ENCODE results near the gene HLA-DMB. TPM values are rescaled to one million over a fixed set of nuclear protein-coding genes. Genes with fewer than 3 reads are reported as not detected.
A peak's percentile ranks its signal among the peaks of the same experiment; 100 is the strongest.

Gene HLA-DMB
- total RNA-seq (10 to 100 TPM; 13.7 to 22.3 TPM), polyA plus RNA-seq (ENCODE audit: insufficient read length in 2 of 2) (1 to 10 TPM; 4.7 to 7.0 TPM)
- long read RNA-seq, donor 1, full-length matches to known transcripts = 4 of 12 reads
- long read RNA-seq, donor 1, partial matches to known transcripts = 8 of 12 reads
- long read RNA-seq, donor 1, other reads (novel, unspliced or antisense) = 0 of 12 reads
- long read RNA-seq, donor 2, partial matches to known transcripts = 0 of 1 reads
- long read RNA-seq, donor 2, other reads (novel, unspliced or antisense) = 0 of 1 reads
- long read RNA-seq, donor 3, full-length matches to known transcripts = 2 of 2 reads
- long read RNA-seq, donor 3, partial matches to known transcripts = 0 of 2 reads
- long read RNA-seq, donor 3, other reads (novel, unspliced or antisense) = 0 of 2 reads
- long read RNA-seq, donor 4, full-length matches to known transcripts = 13 of 28 reads
- long read RNA-seq, donor 4, partial matches to known transcripts = 15 of 28 reads
- long read RNA-seq, donor 4, other reads (novel, unspliced or antisense) = 0 of 28 reads

- Histone ChIP-seq H3K4me3 (ENCODE audit: low read depth, low read length) (peak within 1 kb of the TSS; percentile 24), H3K27me3 (ENCODE audit: control insufficient read depth, insufficient read depth, low read length) (peaks cover 3% of the 10 kb centered on the region), H3K27ac (ENCODE audit: low read depth, low read length) (peak within 1 kb of the TSS; percentile 29), H3K36me3 (ENCODE audit: control insufficient read depth, insufficient read depth, low read length) (no peaks in the 10 kb centered on the region), H3K4me1 (ENCODE audit: control insufficient read depth, insufficient read depth, low read length) (peaks cover 10% of the 10 kb centered on the region), H3K9me3 (ENCODE audit: control insufficient read depth, insufficient read depth, low read length) (no peaks in the 10 kb centered on the region)
- 34% methylated on average over 8 of the region's 9 CpGs for WGBS (ENCODE audit: insufficient coverage)
- peak in 5 of 6 donors; percentile 52 to 90 (median 71) for DNase-seq (ENCODE audit: low read depth in 4 of 6, low spot score in 6 of 6)
These were observed at the start of gene HLA-DMB for GRCh38 chr6:32940656-32941213. TSS of gene HLA-DMB (minus strand) at chr6:32941028. CDS start at chr6:32940807, 221 bp downstream.

- Histone ChIP-seq H3K36me3 (ENCODE audit: control insufficient read depth, insufficient read depth, low read length) (no peaks in the 10 kb centered on the region), H3K27me3 (ENCODE audit: control insufficient read depth, insufficient read depth, low read length) (no peaks in the 10 kb centered on the region), H3K4me1 (ENCODE audit: control insufficient read depth, insufficient read depth, low read length) (no peaks in the 10 kb centered on the region), H3K27ac (ENCODE audit: low read depth, low read length) (no peak overlapping the region), H3K4me3 (ENCODE audit: low read depth, low read length) (no peak overlapping the region), H3K9me3 (ENCODE audit: control insufficient read depth, insufficient read depth, low read length) (no peaks in the 10 kb centered on the region)
- no CpG with 5 or more reads among the region's 1 CpG for WGBS (ENCODE audit: insufficient coverage)
- DNase-seq (ENCODE audit: low read depth in 4 of 6, low spot score in 6 of 6) = no peak
These were observed 48.5 kb upstream of the HLA-DMB start for GRCh38 chr6:32989368-32989767.

DNA sequence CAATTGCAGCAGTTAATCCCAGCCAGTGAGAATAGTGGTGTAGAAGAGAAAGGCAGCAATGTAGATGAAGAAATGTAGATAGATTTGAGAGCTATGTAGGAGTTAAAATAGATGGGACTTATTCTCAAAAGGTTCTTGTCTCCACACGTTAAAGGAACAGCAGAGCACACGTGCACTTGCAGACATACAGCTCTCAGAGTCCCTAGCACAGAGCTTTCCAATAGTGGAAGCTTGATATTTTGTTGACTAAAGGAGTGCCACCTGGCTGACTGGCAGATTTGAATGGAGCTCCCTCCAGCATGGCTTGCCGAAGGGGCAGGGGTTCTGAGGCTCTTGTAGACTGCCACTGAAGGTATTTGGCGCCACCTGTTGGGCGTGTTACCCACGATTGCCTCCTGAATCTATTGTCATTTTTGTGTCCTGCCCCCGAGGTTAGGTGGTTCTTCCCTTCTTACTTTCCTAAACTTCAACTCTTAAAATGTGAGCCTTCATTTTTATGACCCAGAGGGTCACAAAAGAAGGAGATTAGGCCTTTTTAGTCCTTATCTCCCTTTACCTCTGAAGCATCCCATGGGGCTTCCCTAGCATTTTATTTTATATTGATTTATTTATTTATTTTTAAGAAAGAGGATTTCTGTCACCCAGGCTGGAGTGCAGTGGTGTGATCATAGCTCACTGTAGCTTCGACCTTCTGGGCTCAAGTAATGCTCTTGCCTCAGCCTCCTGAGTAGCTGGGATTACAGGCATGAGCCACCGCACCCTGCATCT, 44.0 kb upstream of the HLA-DMB start:
- Histone ChIP-seq H3K4me3 (ENCODE audit: low read depth, low read length) (no peak overlapping the region), H3K27ac (ENCODE audit: low read depth, low read length) (no peak overlapping the region), H3K9me3 (ENCODE audit: control insufficient read depth, insufficient read depth, low read length) (no peaks in the 10 kb centered on the region), H3K36me3 (ENCODE audit: control insufficient read depth, insufficient read depth, low read length) (peaks cover 20% of the 10 kb centered on the region), H3K27me3 (ENCODE audit: control insufficient read depth, insufficient read depth, low read length) (no peaks in the 10 kb centered on the region), H3K4me1 (ENCODE audit: control insufficient read depth, insufficient read depth, low read length) (peaks cover 2% of the 10 kb centered on the region)
- WGBS (ENCODE audit: insufficient coverage) = 14% methylated on average over 7 of the region's 9 CpGs
- peak in 4 of 6 donors; percentile 57 to 93 (median 80) for DNase-seq (ENCODE audit: low read depth in 4 of 6, low spot score in 6 of 6)

DNA sequence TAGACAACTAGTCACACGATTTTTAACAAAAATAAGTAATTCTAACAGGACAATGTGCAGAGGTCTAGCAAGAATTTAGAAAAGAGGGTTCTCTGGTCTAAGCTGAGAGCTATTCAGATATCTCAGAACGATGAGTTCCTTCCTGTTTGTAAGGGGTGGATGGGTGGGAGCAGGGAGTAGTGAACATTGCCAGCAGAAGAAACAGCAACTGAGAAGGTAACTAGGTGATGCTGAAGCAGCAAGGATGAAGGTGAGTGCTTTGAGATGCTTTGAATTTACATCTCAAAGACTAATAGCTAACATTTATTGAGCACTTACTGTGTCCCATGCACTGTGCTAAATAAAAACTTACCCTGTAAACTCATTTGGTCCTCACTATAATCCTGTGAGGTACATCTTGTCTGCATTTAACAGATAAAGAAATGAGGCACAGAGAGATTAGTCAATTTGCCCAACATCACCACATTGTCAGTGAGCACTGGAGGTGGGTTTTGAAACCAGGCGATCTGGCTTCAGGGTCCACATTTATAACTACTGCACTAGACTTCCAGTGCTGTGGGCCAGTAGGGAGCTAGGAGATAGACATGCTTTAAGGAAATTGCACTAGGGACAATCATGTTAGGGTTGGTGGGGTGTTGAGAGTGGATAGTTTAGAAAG, 43.3 kb upstream of the HLA-DMB start:
- H3K27ac ChIP-seq (ENCODE audit: low read depth, low read length) = no peak overlapping the region
- no peak overlapping the region for H3K4me3 ChIP-seq (ENCODE audit: low read depth, low read length)
- H3K27me3 ChIP-seq (ENCODE audit: control insufficient read depth, insufficient read depth, low read length) = no peaks in the 10 kb centered on the region
- 75% methylated on average over 1 of the region's 3 CpGs for whole genome bisulfite sequencing (ENCODE audit: insufficient coverage)
- DNase-seq (ENCODE audit: low read depth in 4 of 6, low spot score in 6 of 6) = no peak
- H3K9me3 ChIP-seq (ENCODE audit: control insufficient read depth, insufficient read depth, low read length) = no peaks in the 10 kb centered on the region
- peaks cover 2% of the 10 kb centered on the region for H3K4me1 ChIP-seq (ENCODE audit: control insufficient read depth, insufficient read depth, low read length)
- H3K36me3 ChIP-seq (ENCODE audit: control insufficient read depth, insufficient read depth, low read length) = peaks cover 27% of the 10 kb centered on the region

GRCh38 chr6:32983493-32983848, 42.6 kb upstream of the HLA-DMB start:
- H3K36me3 ChIP-seq (ENCODE audit: control insufficient read depth, insufficient read depth, low read length) = peaks cover 33% of the 10 kb centered on the region
- no peaks in the 10 kb centered on the region for H3K9me3 ChIP-seq (ENCODE audit: control insufficient read depth, insufficient read depth, low read length)
- no peaks in the 10 kb centered on the region for H3K27me3 ChIP-seq (ENCODE audit: control insufficient read depth, insufficient read depth, low read length)
- DNase-seq (ENCODE audit: low read depth in 4 of 6, low spot score in 6 of 6) = no peak
- WGBS (ENCODE audit: insufficient coverage) = 75% methylated on average over 1 of the region's 1 CpG
- no peak overlapping the region for H3K27ac ChIP-seq (ENCODE audit: low read depth, low read length)
- H3K4me3 ChIP-seq (ENCODE audit: low read depth, low read length) = no peak overlapping the region
- peaks cover 2% of the 10 kb centered on the region for H3K4me1 ChIP-seq (ENCODE audit: control insufficient read depth, insufficient read depth, low read length)

DNA sequence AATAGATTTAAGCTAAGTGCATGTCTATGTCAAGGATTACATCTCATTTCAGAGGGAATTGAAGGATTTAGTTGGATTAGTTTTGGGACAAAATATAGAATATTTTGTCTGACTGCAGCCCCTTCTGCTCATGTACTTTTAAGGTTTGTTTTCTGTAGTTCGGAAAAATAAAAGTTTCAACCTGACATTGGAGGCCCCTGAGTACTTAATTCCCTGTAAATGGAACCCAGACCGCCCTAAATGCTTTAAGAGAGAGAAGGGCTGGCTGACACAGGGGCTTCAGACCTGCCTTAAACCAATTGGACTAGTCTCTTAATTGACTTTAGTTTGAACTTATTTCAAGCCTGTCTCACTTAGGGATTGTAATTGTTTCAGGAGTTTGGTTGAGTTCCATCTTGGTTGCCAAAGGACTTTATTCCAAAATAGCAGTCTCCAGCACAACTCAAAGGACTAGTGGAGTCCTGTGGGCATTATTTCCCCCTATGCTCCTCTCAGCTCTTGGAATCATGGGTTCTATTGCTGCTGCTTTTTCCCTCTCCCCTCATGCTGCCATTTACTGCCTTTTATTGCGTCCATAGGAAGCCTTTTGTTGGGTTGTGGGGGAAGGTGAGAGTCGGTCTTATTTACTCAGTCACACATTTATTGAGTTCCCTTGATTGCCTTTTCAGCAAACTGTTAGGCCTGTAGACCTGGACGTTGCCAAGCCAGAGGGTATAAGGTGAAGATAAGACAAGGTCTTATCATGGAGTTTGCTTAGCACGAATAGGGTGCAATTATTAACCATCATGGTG, 42.1 kb upstream of the HLA-DMB start:
- H3K36me3 ChIP-seq (ENCODE audit: control insufficient read depth, insufficient read depth, low read length) = peaks cover 38% of the 10 kb centered on the region
- 60% methylated on average over 1 of the region's 6 CpGs for WGBS (ENCODE audit: insufficient coverage)

DNA sequence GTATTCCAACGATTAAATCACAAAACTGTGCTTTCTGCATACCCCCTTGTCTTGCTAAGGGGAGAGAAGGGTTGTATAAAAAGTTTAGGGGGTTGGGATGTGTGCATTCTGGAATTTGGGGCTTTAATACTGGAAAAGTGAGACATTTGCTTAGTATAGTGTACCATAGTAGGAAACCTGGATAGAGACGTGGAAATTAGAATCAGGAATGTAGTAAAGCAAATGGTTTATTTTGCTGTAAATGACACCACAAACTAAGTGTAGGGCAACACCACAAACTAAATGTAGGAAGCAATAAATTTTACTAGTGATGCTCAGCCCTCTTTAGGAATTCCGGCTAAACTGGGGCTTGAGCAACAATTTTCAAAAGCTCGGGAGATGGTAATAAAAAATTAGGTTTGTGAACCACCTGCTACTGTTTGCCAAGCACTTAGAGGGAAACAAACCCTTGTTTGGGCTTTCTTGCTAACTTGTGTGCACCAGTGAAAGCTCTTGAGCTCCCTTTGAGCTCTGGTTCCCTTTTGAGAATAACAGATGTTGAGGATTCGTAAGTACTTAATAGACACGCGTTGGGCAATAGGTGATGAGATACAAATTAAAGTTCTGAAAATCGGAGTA, 41.4 kb upstream of the HLA-DMB start:
- 40% methylated on average over 6 of the region's 8 CpGs for WGBS (ENCODE audit: insufficient coverage)
- Histone ChIP-seq H3K9me3 (ENCODE audit: control insufficient read depth, insufficient read depth, low read length) (no peaks in the 10 kb centered on the region), H3K4me1 (ENCODE audit: control insufficient read depth, insufficient read depth, low read length) (peaks cover 2% of the 10 kb centered on the region), H3K4me3 (ENCODE audit: low read depth, low read length) (no peak overlapping the region), H3K27ac (ENCODE audit: low read depth, low read length) (no peak overlapping the region), H3K36me3 (ENCODE audit: control insufficient read depth, insufficient read depth, low read length) (peaks cover 46% of the 10 kb centered on the region), H3K27me3 (ENCODE audit: control insufficient read depth, insufficient read depth, low read length) (no peaks in the 10 kb centered on the region)
- DNase-seq (ENCODE audit: low read depth in 4 of 6, low spot score in 6 of 6) = no peak

More for the DNA sequence above, 42.1 kb upstream of the HLA-DMB start:
- Histone ChIP-seq H3K27ac (ENCODE audit: low read depth, low read length) (no peak overlapping the region), H3K27me3 (ENCODE audit: control insufficient read depth, insufficient read depth, low read length) (no peaks in the 10 kb centered on the region), H3K4me1 (ENCODE audit: control insufficient read depth, insufficient read depth, low read length) (peaks cover 2% of the 10 kb centered on the region), H3K4me3 (ENCODE audit: low read depth, low read length) (no peak overlapping the region), H3K9me3 (ENCODE audit: control insufficient read depth, insufficient read depth, low read length) (no peaks in the 10 kb centered on the region)
- no peak for DNase-seq (ENCODE audit: low read depth in 4 of 6, low spot score in 6 of 6)

- no peak for DNase-seq (ENCODE audit: low read depth in 4 of 6, low spot score in 6 of 6)
- H3K36me3 ChIP-seq (ENCODE audit: control insufficient read depth, insufficient read depth, low read length) = peaks cover 61% of the 10 kb centered on the region
- no peak overlapping the region for H3K4me3 ChIP-seq (ENCODE audit: low read depth, low read length)
- H3K27me3 ChIP-seq (ENCODE audit: control insufficient read depth, insufficient read depth, low read length) = no peaks in the 10 kb centered on the region
- peaks cover 9% of the 10 kb centered on the region for H3K4me1 ChIP-seq (ENCODE audit: control insufficient read depth, insufficient read depth, low read length)
- no peak overlapping the region for H3K27ac ChIP-seq (ENCODE audit: low read depth, low read length)
- no peaks in the 10 kb centered on the region for H3K9me3 ChIP-seq (ENCODE audit: control insufficient read depth, insufficient read depth, low read length)
- 74% methylated on average over 8 of the region's 11 CpGs for WGBS (ENCODE audit: insufficient coverage)
These were observed 39.7 kb upstream of the HLA-DMB start for GRCh38 chr6:32980488-32981038.

Measured in spinal cord (tissue), 10 donors.